Gastrocnemius medialis (tissue), 4 donors: ENCODE data around the gene CCR1. TPM values are rescaled to one million over a fixed set of nuclear protein-coding genes. Genes with fewer than 3 reads are reported as not detected.

Experiments
- ATAC-seq, 2 donors: fragments of 150-250 bp; one replicate each; pipeline ENCODE4 v1.9.1; 2016
- DNase-seq, 2 donors: peaks; one replicate each; pipeline ENCODE4 v3.0.0-alpha.2; 2019
- H3K27ac ChIP-seq, 4 donors: fragments of 200-600 bp; sonication (generic); 1 replicate in 1 of 4; 2 replicates in 3 of 4; pipeline ENCODE4 v1.5.1; 2016 to 2018; ENCODE audit warnings: mild to moderate bottlenecking in 2 of 4, moderate library complexity in 1 of 4
- H3K27me3 ChIP-seq, 3 donors: fragments of 200-600 bp; sonication (generic) in 2 of 3; 1 replicate in 1 of 3; 2 replicates in 2 of 3; pipeline versions ENCODE4 v1.5.1 to v1.6.0; 2016 to 2019; ENCODE audit warnings: mild to moderate bottlenecking in 1 of 3, moderate library complexity in 1 of 3
- H3K36me3 ChIP-seq, 2 donors: fragments of 200-600 bp; sonication (generic) in 1 of 2; one replicate each; pipeline ENCODE4 v1.5.1; 2017 to 2018
- H3K4me1 ChIP-seq, 2 donors: fragments of 200-600 bp; sonication (generic) in 1 of 2; one replicate each; pipeline ENCODE4 v1.5.1; 2016 to 2017; ENCODE audit warnings: mild to moderate bottlenecking in 2 of 2
- H3K4me3 ChIP-seq, 4 donors: fragments of 200-600 bp; sonication (generic) in 3 of 4; 1 replicate in 1 of 4; 2 replicates in 3 of 4; pipeline ENCODE4 v1.5.1; 2016 to 2019; ENCODE audit warnings: mild to moderate bottlenecking in 2 of 4
- H3K9me3 ChIP-seq, 3 donors: fragments of 200-600 bp; sonication (generic) in 2 of 3; 1 replicate in 1 of 3; 2 replicates in 2 of 3; pipeline ENCODE4 v1.5.1; 2016 to 2019
- POLR2A ChIP-seq, 2 donors: fragments of 450-650 bp; IDR thresholded peaks; one replicate each; pipeline ENCODE4 v1.6.1; 2017; ENCODE audit warnings: antibody characterized with exemption in 2 of 2, mild to moderate bottlenecking in 2 of 2, moderate library complexity in 2 of 2
- in situ Hi-C, 4 donors: fragments of 200-750 bp; cut with MboI; loops; one replicate each; pipeline versions ENCODE4 v1.15.0 to v1.8.0; 2017; ENCODE audit warnings: low sequenced_read_pairs in 4 of 4
- intact Hi-C: fragments of 100-400 bp; cut with DNase I; formaldehyde crosslinking; loops from one replicate; pipeline ENCODE4 v1.15.1; 2023; ENCODE audit warnings: low total_unique reads
- total RNA-seq, 4 donors: library from RNA; depleted of rRNA; stranded (reverse); fragments of >200 nt; gene quantifications; one replicate each; pipeline versions ENCODE4 v1.1.0 to v1.2.3, GENCODE V29; 2016
- TF ChIP-seq, protein P1 (sequence below), 5 experiments: fragments of 450-650 bp in 3 of 5; fragments of 200-600 bp in 2 of 5; sonication (generic) in 2 of 5; IDR thresholded peaks in 4 of 5; conservative IDR thresholded peaks in 1 of 5; 1 replicate in 4 of 5; 2 replicates in 1 of 5; pipeline ENCODE4 v1.5.1; 2016 to 2019; ENCODE audit warnings: antibody characterized with exemption in 5 of 5, mild to moderate bottlenecking in 3 of 5, moderate library complexity in 3 of 5

The CCR1 gene
- total RNA-seq, 4 donors from 2014 or later = 0.53 to 2.3 (median 1.9) TPM

DNA sequence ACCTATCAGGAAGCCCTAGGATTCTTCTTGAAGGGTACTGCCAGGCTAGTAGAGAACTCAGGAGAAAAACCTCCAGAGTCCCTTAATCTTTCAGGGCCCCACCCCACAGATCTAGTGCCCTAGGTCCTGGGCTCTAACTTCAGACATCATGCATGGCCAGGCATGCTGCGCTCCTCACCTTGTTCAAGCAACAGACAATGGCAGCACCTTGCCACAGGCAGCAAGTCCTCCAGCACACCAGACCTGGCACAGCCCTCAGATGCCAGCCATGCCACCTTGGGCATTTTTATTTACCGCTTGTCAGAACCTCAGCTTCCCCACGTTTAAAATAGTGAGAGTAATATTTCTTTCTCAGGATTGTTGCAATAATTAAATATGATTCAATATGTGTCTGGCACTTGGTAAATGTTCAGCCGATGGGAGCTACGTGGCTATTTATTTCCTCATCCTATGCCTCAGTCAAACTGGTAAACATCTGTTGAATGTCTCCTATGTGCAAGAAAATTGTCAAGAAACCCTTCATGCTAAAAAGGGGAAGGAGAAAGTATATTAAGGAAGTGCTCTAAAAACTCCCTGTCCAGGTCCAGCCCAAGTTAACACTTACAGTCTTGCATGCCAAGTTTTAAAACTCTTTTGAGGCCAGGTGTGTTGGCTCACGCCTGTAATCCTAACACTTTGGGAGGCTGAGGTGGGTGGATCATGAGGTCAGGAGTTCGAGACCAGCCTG, 14.5 kb upstream of the CCR1 start:
- H3K4me3 ChIP-seq = no peak overlapping the region
- in situ Hi-C loops = no loop called here

DNA sequence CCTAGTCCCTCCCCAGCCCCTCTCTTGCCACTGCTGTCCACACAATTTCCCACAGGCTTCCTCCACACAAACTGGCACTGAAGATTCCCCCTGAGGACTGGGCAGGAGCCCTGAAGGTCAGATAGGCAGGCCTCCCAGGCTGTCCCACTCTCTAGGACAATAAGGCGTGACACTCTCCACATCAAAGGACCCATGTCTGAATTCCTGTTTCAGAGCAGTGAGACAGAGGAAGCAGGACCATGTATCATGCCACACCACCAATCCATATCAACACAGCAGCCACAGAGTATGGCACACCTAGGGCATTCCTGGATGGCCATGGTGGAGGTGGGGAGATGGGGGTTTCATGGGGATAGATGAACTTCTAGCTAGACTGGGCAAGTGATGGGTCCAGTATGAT, 13.8 kb upstream of the CCR1 start:
- in situ Hi-C loops = no loop called here
- intact Hi-C loops = no loop called here
- ATAC-seq = no peak
- H3K4me1 ChIP-seq = no peaks in the 10 kb centered on the region
- H3K9me3 ChIP-seq = no peaks in the 10 kb centered on the region
- H3K4me3 ChIP-seq = no peak overlapping the region
- H3K27ac ChIP-seq = no peak overlapping the region
- no peak for TF ChIP-seq POLR2A (IDR thresholded peaks at IDR 0.05)
- TF ChIP-seq, protein P1, sequence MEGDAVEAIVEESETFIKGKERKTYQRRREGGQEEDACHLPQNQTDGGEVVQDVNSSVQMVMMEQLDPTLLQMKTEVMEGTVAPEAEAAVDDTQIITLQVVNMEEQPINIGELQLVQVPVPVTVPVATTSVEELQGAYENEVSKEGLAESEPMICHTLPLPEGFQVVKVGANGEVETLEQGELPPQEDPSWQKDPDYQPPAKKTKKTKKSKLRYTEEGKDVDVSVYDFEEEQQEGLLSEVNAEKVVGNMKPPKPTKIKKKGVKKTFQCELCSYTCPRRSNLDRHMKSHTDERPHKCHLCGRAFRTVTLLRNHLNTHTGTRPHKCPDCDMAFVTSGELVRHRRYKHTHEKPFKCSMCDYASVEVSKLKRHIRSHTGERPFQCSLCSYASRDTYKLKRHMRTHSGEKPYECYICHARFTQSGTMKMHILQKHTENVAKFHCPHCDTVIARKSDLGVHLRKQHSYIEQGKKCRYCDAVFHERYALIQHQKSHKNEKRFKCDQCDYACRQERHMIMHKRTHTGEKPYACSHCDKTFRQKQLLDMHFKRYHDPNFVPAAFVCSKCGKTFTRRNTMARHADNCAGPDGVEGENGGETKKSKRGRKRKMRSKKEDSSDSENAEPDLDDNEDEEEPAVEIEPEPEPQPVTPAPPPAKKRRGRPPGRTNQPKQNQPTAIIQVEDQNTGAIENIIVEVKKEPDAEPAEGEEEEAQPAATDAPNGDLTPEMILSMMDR (IDR thresholded peaks at IDR 0.05 in 4 of 5, conservative IDR thresholded peaks at IDR 0.05 in 1 of 5) = no peak
- no peak for DNase-seq
- H3K36me3 ChIP-seq = no peaks in the 10 kb centered on the region
- no peaks in the 10 kb centered on the region for H3K27me3 ChIP-seq

More for the DNA sequence above, 14.5 kb upstream of the CCR1 start:
- H3K27me3 ChIP-seq = no peaks in the 10 kb centered on the region
- intact Hi-C loops = no loop called here
- H3K27ac ChIP-seq = no peak overlapping the region
- no peaks in the 10 kb centered on the region for H3K36me3 ChIP-seq
- TF ChIP-seq, protein P1 (IDR thresholded peaks at IDR 0.05 in 4 of 5, conservative IDR thresholded peaks at IDR 0.05 in 1 of 5) = no peak
- TF ChIP-seq POLR2A (IDR thresholded peaks at IDR 0.05) = no peak
- DNase-seq = no peak
- H3K4me1 ChIP-seq = no peaks in the 10 kb centered on the region
- no peaks in the 10 kb centered on the region for H3K9me3 ChIP-seq
- no peak for ATAC-seq

GRCh38 chr3:46221391-46221790, 13.3 kb upstream of the CCR1 start:
- in situ Hi-C loops = no loop called here
- Histone ChIP-seq H3K27ac (no peak overlapping the region), H3K4me3 (no peak overlapping the region), H3K4me1 (no peaks in the 10 kb centered on the region), H3K27me3 (no peaks in the 10 kb centered on the region), H3K36me3 (no peaks in the 10 kb centered on the region), H3K9me3 (no peaks in the 10 kb centered on the region)
- intact Hi-C loops = no loop called here
- TF ChIP-seq POLR2A (IDR thresholded peaks at IDR 0.05) = no peak
- TF ChIP-seq, protein P1 (IDR thresholded peaks at IDR 0.05 in 4 of 5, conservative IDR thresholded peaks at IDR 0.05 in 1 of 5) = no peak
- ATAC-seq (no peak), DNase-seq (no peak)

DNA sequence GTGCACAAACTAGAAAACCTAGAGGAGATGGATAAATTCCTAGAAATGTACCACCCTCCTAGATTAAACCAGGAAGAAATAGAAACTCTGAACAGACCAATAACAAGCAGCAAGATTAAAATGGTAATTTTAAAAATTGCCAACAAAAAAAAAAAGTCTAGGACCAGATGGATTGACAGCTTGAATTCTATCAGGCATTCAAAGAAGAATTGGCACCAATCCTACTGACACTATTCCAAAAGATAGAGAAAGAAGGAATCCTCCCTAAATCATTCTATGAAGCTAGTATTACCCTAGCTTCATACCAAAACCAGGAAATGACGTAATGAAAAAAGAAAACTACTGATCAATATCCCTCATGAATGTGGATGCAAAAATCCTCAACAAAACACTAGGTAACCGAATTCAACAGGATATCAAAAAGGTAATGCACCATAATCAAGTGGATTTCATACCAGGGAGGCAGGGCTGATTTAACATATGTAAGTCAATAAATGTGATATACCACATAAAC, 10.1 kb upstream of the CCR1 start:
- in situ Hi-C loops (no loop called here), intact Hi-C loops (no loop called here)
- no peak for DNase-seq
- Histone ChIP-seq H3K36me3 (no peaks in the 10 kb centered on the region), H3K27ac (no peak overlapping the region), H3K27me3 (no peaks in the 10 kb centered on the region), H3K4me1 (no peaks in the 10 kb centered on the region), H3K4me3 (no peak overlapping the region), H3K9me3 (no peaks in the 10 kb centered on the region)
- TF ChIP-seq, protein P1 (IDR thresholded peaks at IDR 0.05 in 4 of 5, conservative IDR thresholded peaks at IDR 0.05 in 1 of 5) = no peak
- TF ChIP-seq POLR2A (IDR thresholded peaks at IDR 0.05) = no peak
- no peak for ATAC-seq
